GM21390 (cell line): ENCODE measurements around the gene TUBA4A.
"Not testable (repeated sequence)": the region's sequence is repeated elsewhere in the genome, so short reads cannot be mapped to it uniquely, and the experiment has no call there.

Source experiments
- ATAC-seq: cut with Tn5 transposase; IDR thresholded peaks from one replicate; pipeline ENCODE4 v1.9.1; 2021; ENCODE audit not compliant: unreplicated experiment

TUBA4A gene

DNA sequence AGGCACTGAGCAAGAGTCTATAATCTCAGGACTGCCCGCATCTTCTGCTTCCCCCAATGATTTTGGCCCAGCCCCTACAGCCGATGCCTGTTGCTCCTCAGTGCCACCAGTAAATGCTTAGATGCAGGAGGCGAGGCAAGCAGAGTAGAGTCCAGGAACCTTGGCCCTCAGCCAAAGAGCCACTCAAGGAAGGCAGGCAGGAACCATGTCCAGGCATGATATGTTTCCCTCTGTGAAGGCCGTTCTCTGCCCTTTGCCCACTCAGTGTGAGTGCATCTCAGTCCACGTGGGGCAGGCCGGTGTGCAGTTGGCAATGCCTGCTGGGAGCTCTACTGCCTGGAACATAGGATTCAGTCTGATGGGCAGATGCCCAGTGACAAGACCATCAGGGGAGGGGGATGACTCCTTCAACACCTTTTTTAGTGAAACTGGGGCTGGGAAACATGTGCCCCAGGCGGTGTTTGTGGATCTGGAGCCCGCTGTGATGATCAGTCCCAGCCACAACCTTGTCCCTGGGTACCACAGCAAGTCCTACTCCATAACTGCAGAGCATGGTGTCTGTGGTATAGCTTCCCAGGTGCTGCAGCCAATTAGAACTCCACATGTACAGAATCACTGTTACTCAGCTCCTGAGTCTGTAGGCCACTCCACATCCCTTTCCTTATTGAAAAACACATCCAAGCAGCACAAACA, 15.8 kb upstream of the TUBA4A start:
- no peak for ATAC-seq

- ATAC-seq, result no peak
Observed at GRCh38 chr2:219268294-219268693, 14.6 kb upstream of the TUBA4A start.

DNA sequence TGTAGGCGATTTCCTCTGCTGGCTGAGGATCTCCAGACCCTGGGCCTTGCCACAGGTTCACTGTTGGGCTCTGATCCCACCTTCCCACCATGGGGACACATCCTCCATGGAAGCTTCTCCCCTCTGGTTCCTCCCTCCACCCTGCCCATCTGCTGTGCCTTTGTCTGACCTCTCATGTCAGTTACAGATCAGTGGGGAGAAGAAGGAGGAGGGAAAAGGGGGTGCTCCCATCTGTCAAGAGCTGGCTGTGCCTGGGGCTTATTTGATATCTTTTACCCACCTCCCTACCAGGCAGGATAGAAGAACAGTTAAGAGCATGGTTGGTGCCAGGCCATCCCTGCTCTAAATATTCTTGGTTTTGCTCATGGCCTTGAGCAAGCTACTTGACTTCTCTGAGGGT, 13.2 kb upstream of the TUBA4A start:
- no peak for ATAC-seq

DNA sequence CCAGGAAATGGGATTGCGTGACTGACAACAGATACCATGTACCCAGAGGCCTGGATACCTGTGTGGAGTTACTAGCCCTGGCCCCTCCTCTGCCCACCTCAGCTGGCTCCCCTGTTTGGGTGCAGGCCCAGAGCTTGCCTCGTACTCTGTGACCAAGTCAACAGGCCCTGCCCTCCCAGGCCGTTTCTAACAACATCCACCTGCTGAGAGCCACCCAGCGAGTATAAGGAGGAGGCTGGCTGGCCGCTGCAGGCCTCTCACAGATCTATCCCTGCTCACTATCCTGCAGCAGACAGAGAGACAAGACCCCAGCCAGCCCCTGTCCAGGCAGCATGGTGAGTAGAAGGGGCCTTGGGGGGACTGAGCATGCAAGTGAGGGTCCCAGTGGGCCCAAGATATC, 12.5 kb upstream of the TUBA4A start:
- ATAC-seq, result no peak

DNA sequence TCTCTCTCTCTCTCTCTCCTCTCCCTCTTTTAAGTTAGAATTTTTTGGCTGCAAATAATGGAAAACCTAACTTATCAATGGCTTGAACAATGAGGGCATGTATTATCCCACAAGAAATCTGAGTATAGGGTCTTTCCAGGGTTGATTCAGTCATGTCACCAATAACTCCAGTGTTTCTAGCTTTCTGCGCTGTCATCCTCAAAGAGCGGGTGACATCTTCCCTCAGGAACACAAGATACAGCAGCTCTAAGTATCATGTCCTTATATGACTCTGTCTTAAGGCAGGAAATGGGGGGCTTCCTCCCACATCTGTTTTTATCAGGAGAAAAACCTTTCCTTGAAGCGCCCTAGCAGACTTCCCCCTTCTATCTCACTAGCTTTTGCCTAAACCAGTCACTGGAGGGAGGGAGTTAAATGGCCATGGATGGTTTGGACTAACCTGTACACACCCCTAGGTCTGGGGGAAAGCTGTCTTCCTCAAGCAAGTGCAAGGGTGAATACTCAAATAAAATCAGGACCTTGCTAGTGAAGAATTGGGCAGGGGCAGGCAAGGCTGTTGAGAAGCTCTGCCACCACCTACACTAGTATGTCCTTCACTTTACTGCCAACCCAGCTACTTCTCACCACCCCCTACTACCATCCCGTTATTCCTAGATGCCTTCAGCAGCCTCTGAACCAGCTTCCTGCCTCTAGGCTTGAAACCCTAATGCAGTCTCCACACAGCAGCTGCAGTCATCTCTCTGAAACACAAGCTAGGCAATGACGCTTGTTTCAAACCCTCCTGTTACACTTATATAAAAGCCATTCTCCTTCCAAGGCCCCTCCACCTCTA, 7.5 kb upstream of the TUBA4A start:
- no peak for ATAC-seq

DNA sequence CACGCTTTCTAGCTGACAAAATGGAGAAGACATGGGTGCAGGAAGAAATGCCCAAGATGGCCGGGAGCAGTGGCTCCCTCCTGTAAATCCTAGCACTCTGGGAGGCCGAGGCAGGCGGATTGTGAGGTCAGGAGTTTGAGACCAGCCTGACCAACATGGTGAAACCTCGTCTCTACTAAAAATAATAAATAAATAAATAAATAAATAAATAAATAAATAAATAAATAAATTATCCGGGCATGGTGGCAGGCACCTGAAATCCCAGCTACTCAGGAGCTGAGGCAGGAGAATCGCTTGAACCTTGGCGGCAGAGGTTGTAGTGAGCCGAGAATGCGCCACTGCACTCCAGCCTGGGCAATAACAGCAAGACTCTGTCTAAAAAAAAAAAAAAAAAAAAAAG, 5.2 kb upstream of the TUBA4A start:
- ATAC-seq, result not testable (repeated sequence)

- ATAC-seq, result peak; percentile 26
Observed at GRCh38 chr2:219254590-219255201, 978 bp upstream of the TUBA4A start.

DNA sequence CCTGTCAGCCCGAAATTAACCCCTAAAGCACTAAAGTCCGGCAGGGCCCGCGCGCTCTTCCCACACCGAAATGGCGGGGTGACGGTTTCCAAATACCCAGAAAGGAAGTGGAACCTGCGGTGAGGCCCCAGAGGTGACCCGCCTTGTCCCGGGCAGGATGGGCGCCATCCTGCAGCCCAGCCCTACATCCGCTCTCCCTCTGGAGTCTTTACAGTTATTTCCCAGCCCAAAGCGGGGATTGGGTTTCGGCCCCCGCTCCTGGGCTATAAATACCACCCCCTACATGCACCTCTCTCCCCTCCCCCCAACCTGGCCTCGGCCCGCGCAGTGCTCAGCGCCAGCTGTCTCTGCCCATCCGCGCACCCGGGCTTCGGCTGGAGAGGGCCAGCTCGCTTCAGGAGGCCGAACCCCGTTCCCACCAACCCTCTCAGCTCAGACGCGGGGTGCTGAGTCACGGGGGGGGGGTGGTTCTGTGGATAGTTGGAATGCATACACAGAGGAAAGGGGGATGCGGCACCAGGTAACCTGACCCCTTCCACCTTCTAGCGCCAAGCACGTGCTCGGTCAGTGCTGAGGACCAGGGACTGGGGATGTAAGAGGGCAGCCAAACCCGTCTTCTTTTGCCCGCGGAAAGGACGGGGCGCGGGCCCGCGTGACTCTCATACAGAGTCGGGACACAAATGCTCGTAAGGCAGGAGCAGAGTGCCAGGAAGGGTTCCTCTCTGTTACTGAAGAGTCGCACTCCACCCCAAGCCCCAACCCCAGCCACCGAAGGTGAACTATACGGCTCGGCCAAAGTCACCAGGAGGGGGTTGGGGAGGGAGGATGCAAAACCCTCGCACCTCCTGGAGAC, 592 bp downstream of the TUBA4A start, which contains the start of gene TUBA4B:
TUBA4B (plus strand) TSS at position 344 of the 853 bp plus-strand sequence; CDS start at position 509, 165 bp downstream.
- ATAC-seq, result peak; percentile 8

- no peak for ATAC-seq
Observed at GRCh38 chr2:219252570-219252899, 1.2 kb downstream of the TUBA4A start.

- no peak for ATAC-seq
Observed at GRCh38 chr2:219252084-219252483, 1.6 kb downstream of the TUBA4A start.

- ATAC-seq, result no peak
Observed at GRCh38 chr2:219251656-219252055, 2.1 kb downstream of the TUBA4A start.

DNA sequence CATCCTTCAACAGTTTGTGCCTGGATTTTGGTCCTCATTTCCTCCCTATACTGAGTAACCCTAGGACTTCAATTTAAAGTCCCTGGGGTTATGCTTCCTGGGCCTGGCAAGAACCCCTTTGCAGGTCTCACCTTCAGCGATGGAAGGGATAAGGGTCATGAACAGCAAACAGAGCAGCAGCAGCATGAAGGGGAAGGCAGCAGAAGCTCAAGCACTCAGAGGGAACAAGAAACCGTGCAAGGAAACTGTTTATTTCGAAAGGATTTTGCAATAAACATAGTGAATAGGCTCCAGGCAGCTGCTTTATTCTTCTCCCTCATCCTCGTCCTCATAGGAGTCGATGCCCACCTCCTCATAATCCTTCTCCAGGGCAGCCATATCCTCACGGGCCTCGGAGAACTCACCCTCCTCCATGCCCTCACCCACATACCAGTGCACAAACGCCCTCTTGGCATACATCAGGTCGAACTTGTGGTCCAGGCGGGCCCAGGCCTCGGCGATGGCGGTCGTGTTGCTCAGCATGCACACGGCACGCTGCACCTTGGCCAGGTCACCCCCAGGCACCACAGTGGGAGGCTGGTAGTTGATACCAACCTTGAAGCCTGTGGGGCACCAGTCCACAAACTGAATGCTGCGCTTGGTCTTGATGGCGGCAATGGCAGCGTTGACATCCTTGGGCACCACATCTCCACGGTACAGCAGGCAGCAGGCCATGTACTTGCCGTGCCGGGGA, 3.5 kb downstream of the TUBA4A start:
- no peak for ATAC-seq

DNA sequence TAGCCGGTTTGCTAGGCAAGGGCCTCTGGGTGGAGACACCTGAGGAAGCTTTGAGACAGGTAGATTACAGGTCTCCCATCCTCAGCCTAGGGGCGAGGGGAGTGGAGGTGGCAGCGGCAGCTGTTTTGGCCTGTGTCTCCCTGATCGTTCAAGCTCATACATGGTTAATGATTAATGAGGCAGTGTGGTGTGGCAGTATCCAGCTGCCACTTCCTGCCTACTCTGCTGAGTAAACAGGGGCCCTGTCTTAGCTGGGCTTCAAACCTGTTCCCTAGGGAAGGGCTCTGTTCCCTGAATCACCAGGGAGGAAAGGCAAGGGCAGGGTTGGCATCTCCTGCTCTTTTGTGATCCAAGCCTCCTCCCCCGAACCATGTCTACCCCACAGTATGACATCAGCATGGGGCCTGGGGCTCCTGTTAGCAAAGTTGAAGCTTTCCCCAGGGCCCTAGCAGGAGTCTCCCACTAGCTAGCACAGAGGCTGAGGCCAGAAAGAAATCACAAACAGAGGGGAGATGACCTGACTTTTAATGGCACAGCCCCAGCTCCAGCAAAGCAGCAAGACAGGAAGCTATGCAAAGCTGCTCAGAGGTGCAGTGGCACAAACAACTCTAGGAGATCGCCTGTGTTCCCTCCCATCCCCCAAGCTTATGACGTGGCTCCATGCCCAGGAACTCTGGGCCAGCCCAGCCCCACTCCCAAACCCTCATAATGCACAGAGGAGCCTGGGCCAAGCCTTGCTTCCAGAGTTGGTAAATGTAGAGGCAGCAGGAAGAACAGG, 4.3 kb downstream of the TUBA4A start:
- ATAC-seq, result peak; percentile 41

- no peak for ATAC-seq
Observed at GRCh38 chr2:219248845-219249202, 4.9 kb downstream of the TUBA4A start.

- no peak for ATAC-seq
Observed at GRCh38 chr2:219247678-219248642, 5.8 kb downstream of the TUBA4A start.

DNA sequence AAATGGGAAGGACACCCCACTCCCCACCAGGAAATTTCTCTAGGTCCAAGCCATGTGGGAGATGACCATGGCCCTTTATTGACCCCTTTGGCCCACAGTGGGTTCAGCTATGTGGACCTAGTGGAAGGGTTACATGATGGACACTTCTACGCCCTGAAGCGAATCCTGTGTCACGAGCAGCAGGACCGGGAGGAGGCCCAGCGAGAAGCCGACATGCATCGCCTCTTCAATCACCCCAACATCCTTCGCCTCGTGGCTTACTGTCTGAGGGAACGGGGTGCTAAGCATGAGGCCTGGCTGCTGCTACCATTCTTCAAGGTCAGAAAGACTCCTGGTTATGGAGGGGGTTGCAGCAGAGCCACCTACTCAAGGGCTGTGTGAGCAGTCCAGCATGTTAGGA, 7.2 kb downstream of the TUBA4A start:
- ATAC-seq, result no peak

DNA sequence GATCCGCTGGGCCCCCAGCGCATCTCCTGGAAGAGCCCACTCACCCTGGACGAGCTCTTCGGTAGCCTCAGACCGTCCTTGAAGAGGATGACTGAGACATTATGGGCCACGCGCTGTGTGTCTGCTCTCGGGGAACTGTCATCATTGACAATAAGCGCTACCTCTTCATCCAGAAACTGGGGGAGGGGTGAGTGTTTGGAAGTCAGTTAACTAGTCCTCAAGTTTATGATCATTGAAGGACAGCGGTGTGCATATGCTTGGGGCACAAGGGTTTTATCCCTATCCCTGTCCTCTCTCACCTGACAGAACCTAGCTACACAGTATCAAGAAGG, 7.9 kb downstream of the TUBA4A start:
- no peak for ATAC-seq

DNA sequence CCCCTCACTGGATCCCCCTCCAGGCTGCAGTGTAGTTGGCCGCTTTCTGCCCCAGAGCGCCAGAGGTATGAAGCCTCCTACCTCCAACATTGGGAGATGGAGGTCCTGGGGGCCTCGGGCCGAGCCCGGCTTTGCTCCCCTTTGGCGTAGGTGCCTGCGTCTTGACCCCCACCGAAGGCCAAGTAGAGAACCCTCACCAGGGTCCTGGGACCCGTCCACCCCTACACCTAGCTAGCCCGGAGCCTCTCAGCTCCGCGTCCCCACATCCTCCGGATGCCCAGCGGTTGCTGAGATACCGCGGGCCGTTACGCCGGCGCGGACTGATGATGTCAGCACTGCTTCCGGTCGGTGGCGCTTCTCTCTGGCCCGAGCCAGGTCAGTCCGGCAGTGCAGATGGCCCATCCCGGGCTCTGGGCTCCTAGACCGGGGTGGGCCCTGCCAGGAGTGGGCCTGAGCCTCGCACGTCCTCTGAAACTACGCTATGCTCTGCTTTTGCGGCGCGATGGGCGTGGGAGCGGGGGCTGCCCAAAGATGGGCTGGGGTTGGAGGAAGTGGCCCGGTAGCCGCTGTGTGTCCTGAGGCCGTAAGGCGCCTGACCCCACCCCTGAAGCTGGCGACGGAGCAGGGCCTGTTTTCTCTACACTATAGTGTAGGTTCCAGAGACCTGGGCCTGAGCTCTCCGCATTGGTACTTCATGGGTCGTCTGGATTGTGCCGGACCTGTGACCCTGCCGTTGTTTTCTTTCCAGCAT, 8.4 kb downstream of the TUBA4A start, which contains the start of the genes GLB1L and STK16:
GLB1L (minus strand) TSS at position 297 of the 751 bp plus-strand sequence. CDS start 1,871 bp downstream, outside the sequence.
STK16 (plus strand) TSS at position 332 of the 751 bp plus-strand sequence. CDS start 521 bp downstream, outside the sequence.
- ATAC-seq, result peak; percentile 69
